Psoas muscle (tissue), 8 donors: ENCODE data around the gene CPAMD8. TPM values are rescaled to one million over a fixed set of nuclear protein-coding genes. Genes with fewer than 3 reads are reported as not detected.
"Not testable (repeated sequence)": the region's sequence is repeated elsewhere in the genome, so short reads cannot be mapped to it uniquely, and the experiment has no call there.

Experiments used
- ATAC-seq, 4 donors: fragments of 200-7000 bp; cut with Tn5 transposase; one replicate each; pipeline ENCODE4 v1.9.1; 2020; ENCODE audit warnings: moderate library complexity in 3 of 4, mild to moderate bottlenecking in 2 of 4
- DNase-seq, 2 donors: peaks; one replicate each; pipeline ENCODE4 v3.0.0-alpha.2; 2020
- H3K27ac ChIP-seq: fragments of 200-600 bp; one replicate; pipeline ENCODE4 v1.8.0; 2022
- H3K27me3 ChIP-seq, 3 donors: fragments of 200-600 bp in 1 of 3; one replicate each; pipeline versions ENCODE4 v1.6.1 to v1.8.0; 2013 to 2022; ENCODE audit warnings: low read length in 2 of 3, mild to moderate bottlenecking in 2 of 3, moderate library complexity in 1 of 3; ENCODE audit not compliant: insufficient read depth in 3 of 3
- H3K36me3 ChIP-seq, 2 donors: fragments of 200-600 bp in 1 of 2; one replicate each; pipeline versions ENCODE4 v1.6.1 to v1.8.0; 2013 to 2022; ENCODE audit warnings: low read depth in 1 of 2, mild to moderate bottlenecking in 1 of 2, moderate library complexity in 1 of 2; ENCODE audit not compliant: insufficient read depth in 1 of 2
- H3K4me1 ChIP-seq: fragments of 200-600 bp; one replicate; pipeline ENCODE4 v1.8.0; 2022
- H3K4me3 ChIP-seq: fragments of 200-600 bp; one replicate; pipeline ENCODE4 v1.8.0; 2022; ENCODE audit warnings: mild to moderate bottlenecking
- H3K9me3 ChIP-seq: fragments of 200-600 bp; one replicate; pipeline ENCODE4 v1.8.0; 2022
- WGBS, 3 donors: extraction: QIAGEN DNeasy Blood & Tissue Kit; methylation state at CpG; one replicate each; pipeline versions ENCODE4 v1.1.6 to v1.1.7; 2013; 5-methylcytosine and 5-hydroxymethylcytosine counted together
- intact Hi-C, 2 donors: fragments of 100-400 bp; cut with DNase I; formaldehyde crosslinking; loops; one replicate each; pipeline versions ENCODE4 v1.11.0 to v1.14.2; 2022
- polyA plus RNA-seq, 3 donors: library from polyadenylated mRNA; stranded (reverse); fragments of 200-250 nt; gene quantifications; one replicate each; pipeline ENCODE4 v1.2.3, GENCODE V29; 2013
- total RNA-seq, 4 donors: library from RNA; stranded (reverse); fragmentation: NEBNext Ultra II Directional in 2 of 4; extraction: Animal tissue kit (Norgen Biotek cat#: 25700) in 2 of 4; gene quantifications; one replicate each; pipeline versions ENCODE4 v1.2.1 to v1.2.4, GENCODE V29; 2021 to 2023
- TF ChIP-seq, protein P1 (sequence below): fragments of 200-600 bp; IDR thresholded peaks from one replicate; pipeline ENCODE4 v1.8.0; 2022; ENCODE audit warnings: antibody characterized with exemption
- donor health status: healthy with polysubstance abuse.
- donor health status: DM: no; HTN: no; CAD: no; lungs with moderate emphysema.
- donor health status: Bipolar disorder and iron deficiency.
- donor health status: healthy.
- donor health status: DM: yes; HTN: yes; CAD: no.
- donor health status: DM: no; HTN: no; CAD: no.
- donor health status: DM: no; HTN: no; CAD: no.
- donor health status: DM: yes; HTN: yes; CAD: no.

CPAMD8 gene
- total and polyA plus RNA-seq, 7 donors = 3.2 to 9.9 (median 8.2) TPM

DNA sequence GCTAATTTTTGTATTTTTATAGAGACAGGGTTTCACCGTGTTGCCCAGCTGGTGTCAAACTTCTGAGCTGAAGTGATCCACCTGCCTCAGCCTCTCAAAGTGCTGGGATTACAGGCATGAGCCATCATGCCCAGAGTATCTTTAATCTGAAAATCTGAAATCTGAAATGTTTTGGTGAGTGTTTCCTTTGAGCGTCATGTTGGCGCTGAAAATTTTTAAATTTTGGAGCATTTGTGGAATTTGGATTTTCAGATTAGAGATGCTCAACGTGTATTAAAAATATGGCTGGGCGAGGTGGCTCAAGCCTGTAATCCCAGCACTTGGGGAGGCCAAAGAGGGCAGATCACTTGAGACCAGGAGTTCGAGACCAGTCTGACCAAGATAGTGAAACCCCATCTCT is 5.1 kb upstream of the CPAMD8 start:
- 64 to 77% (median 65%) methylated on average over 6 of the region's 6 CpGs for WGBS, 3 donors
- H3K27ac ChIP-seq = no peak overlapping the region
- DNase-seq (no peak), ATAC-seq (no peak)
- intact Hi-C loops = no loop called here
- TF ChIP-seq, protein P1, sequence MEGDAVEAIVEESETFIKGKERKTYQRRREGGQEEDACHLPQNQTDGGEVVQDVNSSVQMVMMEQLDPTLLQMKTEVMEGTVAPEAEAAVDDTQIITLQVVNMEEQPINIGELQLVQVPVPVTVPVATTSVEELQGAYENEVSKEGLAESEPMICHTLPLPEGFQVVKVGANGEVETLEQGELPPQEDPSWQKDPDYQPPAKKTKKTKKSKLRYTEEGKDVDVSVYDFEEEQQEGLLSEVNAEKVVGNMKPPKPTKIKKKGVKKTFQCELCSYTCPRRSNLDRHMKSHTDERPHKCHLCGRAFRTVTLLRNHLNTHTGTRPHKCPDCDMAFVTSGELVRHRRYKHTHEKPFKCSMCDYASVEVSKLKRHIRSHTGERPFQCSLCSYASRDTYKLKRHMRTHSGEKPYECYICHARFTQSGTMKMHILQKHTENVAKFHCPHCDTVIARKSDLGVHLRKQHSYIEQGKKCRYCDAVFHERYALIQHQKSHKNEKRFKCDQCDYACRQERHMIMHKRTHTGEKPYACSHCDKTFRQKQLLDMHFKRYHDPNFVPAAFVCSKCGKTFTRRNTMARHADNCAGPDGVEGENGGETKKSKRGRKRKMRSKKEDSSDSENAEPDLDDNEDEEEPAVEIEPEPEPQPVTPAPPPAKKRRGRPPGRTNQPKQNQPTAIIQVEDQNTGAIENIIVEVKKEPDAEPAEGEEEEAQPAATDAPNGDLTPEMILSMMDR = no peak
- no peaks in the 10 kb centered on the region for H3K4me1 ChIP-seq
- no peaks in the 10 kb centered on the region for H3K9me3 ChIP-seq
- no peak overlapping the region for H3K4me3 ChIP-seq
- peaks cover 0 to 25% (median 15%) of the 10 kb centered on the region in 3 donors for H3K27me3 ChIP-seq
- H3K36me3 ChIP-seq = no peaks in the 10 kb centered on the region

DNA sequence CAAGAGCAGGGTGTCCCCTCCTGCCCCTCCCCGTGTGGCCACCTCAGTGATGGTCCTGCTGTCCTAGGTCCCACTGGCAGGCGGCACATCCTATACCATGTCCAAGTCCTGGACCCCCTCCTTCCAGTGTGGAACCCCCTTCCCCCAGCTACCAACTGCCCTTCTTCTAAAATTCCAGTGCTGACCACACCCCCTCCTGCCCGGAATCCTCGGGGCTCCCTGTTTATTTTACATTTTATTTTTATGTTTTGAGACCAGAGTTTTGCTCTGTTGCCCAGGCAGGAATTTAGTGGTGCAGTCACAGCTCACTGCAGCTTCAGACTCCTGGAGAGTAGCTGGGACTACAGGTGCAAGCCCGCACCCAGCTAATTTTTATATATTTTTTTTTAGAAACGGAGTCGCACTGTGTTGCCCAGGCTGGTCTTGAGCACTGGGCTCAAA is 945 bp upstream of the CPAMD8 start:
- H3K4me3 ChIP-seq = no peak overlapping the region
- H3K4me1 ChIP-seq = no peaks in the 10 kb centered on the region
- no peak for ATAC-seq
- no peaks in the 10 kb centered on the region for H3K36me3 ChIP-seq
- H3K9me3 ChIP-seq = peaks cover 12% of the 10 kb centered on the region
- H3K27me3 ChIP-seq = peaks cover 0 to 58% (median 25%) of the 10 kb centered on the region in 3 donors
- TF ChIP-seq, protein P1 = no peak
- 48 to 59% (median 51%) methylated on average over 6 to 7 of the region's 7 CpGs for WGBS, 3 donors
- no peak for DNase-seq
- intact Hi-C loops = no loop called here
- no peak overlapping the region for H3K27ac ChIP-seq

DNA sequence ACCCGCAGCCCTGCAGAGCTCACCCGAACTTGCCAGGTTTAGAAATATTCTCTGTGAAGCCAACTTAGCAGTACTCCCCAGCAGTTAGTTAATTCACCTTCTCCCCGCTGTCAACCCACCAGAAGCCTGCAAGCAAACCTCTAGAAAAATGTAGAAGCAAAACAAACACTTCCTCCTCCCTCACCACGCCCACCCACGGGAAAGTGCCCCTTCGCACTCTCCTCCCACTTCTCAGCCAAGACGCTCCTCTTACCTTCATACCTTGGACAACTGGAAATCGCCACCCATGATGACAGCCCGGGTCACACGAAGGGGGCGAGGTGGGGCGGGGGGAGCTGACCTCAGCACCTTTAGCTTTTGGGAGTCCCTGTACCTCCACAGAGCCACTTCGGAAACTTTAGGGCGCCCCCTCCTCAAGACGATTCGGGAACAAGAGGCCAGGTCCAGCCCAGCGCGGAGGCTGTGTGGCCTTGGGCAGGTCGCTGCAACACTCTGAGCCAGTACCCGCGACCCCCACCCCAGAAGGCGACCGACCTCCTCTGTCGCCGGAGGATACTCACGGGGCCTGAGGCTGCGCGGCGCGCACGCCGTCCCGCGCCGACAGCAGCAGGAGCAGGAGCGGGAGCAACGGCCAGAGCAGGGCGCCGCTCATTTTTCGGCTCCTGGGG is 485 bp downstream of the CPAMD8 start:
- Histone ChIP-seq H3K27me3 (peaks cover 0 to 58% (median 25%) of the 10 kb centered on the region in 3 donors), H3K4me3 (peak overlapping the region; percentile 39), H3K27ac (no peak overlapping the region), H3K9me3 (peaks cover 12% of the 10 kb centered on the region), H3K36me3 (no peaks in the 10 kb centered on the region), H3K4me1 (no peaks in the 10 kb centered on the region)
- WGBS, 3 donors = 1% methylated on average over 36 to 40 of the region's 40 CpGs
- DNase-seq (no peak), ATAC-seq (no peak)
- TF ChIP-seq, protein P1 = no peak
- intact Hi-C loops = no loop called here

DNA sequence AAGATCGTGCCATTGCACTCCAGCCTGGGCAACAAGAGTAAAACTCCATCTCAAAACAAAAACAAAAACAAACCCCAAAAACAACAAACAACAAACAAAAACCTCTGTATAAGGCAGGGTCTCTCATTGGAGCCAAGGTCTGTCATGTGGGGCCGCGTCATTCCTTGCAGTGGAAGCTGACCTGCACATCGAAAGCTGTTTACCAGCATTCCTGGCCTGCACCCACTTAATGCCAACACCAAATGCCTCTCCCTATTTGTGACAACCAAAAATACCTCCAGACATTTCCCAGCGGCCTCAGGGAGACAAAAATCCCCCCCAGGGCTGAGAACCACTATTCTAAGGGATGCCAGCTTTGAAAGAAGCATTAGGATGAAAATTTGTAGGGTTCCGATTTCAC is 1.2 kb downstream of the CPAMD8 start:
- intact Hi-C loops = no loop called here
- Histone ChIP-seq H3K9me3 (peaks cover 12% of the 10 kb centered on the region), H3K4me1 (no peaks in the 10 kb centered on the region), H3K27ac (no peak overlapping the region), H3K27me3 (peaks cover 0 to 58% (median 25%) of the 10 kb centered on the region in 3 donors), H3K4me3 (no peak overlapping the region), H3K36me3 (no peaks in the 10 kb centered on the region)
- TF ChIP-seq, protein P1 = no peak
- 66 to 73% (median 69%) methylated on average over 6 of the region's 6 CpGs for WGBS, 3 donors
- DNase-seq (no peak), ATAC-seq (no peak)

DNA sequence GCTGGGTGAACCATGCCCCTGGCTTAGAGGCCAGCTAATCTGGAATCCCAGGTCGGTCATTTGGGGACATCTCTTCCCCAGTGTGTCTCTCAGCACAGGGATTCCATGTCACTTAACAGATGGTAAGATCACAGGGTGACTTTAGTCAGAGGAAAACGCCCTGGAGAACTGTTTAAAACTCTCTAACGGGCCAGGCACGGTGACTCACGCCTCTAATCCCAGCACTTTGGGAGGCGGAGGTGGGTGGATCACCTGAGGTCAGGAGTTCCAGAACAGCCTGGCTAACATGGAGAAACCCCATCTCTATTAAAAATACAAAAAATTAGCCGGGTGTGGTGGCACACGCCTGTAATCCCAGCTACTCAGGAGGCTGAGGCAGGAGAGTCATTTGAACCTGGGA is 1.7 kb downstream of the CPAMD8 start:
- H3K36me3 ChIP-seq, H3K4me1 ChIP-seq, H3K27ac ChIP-seq, ATAC-seq, DNase-seq, H3K4me3 ChIP-seq, intact Hi-C loops: not testable (repeated sequence)
- WGBS, 3 donors = 75 to 79% (median 79%) methylated on average over 8 of the region's 8 CpGs
- H3K9me3 ChIP-seq = peaks cover 12% of the 10 kb centered on the region
- peaks cover 0 to 58% (median 25%) of the 10 kb centered on the region in 3 donors for H3K27me3 ChIP-seq
